ENCODE measurements around the gene SERPIND1.

SERPIND1 gene

GRCh38 chr22:20787746-20788626, 14.1 kb downstream of the SERPIND1 start (continued):
- TF ChIP-seq PRDM4 (tag by site-specific recombination; IDR thresholded peaks at IDR 0.05) (no peak), ZNF629 (tag by site-specific recombination; IDR thresholded peaks at IDR 0.05) (no peak), PRDM1 (tag by site-specific recombination; IDR thresholded peaks at IDR 0.05) (no peak), ZNF16 (tag by site-specific recombination; IDR thresholded peaks at IDR 0.05; ENCODE audit: low read depth) (no peak), ZNF398 (tag by site-specific recombination; IDR thresholded peaks at IDR 0.05) (no peak), ZNF529 (tag by site-specific recombination; IDR thresholded peaks at IDR 0.05; ENCODE audit: insufficient replicate concordance) (no peak), ZBTB1 (tag by site-specific recombination; IDR thresholded peaks at IDR 0.05) (no peak), ZNF132 (tag by site-specific recombination; IDR thresholded peaks at IDR 0.05; ENCODE audit: borderline replicate concordance) (no peak), TCF7L2 (IDR thresholded peaks at IDR 0.05; ENCODE audit: borderline replicate concordance, low read depth, low read length) (no peak)
- TF ChIP-seq, protein P1, sequence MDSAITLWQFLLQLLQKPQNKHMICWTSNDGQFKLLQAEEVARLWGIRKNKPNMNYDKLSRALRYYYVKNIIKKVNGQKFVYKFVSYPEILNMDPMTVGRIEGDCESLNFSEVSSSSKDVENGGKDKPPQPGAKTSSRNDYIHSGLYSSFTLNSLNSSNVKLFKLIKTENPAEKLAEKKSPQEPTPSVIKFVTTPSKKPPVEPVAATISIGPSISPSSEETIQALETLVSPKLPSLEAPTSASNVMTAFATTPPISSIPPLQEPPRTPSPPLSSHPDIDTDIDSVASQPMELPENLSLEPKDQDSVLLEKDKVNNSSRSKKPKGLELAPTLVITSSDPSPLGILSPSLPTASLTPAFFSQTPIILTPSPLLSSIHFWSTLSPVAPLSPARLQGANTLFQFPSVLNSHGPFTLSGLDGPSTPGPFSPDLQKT (IDR thresholded peaks at IDR 0.05; ENCODE audit: borderline replicate concordance, low read depth, low read length), result no peak

DNA sequence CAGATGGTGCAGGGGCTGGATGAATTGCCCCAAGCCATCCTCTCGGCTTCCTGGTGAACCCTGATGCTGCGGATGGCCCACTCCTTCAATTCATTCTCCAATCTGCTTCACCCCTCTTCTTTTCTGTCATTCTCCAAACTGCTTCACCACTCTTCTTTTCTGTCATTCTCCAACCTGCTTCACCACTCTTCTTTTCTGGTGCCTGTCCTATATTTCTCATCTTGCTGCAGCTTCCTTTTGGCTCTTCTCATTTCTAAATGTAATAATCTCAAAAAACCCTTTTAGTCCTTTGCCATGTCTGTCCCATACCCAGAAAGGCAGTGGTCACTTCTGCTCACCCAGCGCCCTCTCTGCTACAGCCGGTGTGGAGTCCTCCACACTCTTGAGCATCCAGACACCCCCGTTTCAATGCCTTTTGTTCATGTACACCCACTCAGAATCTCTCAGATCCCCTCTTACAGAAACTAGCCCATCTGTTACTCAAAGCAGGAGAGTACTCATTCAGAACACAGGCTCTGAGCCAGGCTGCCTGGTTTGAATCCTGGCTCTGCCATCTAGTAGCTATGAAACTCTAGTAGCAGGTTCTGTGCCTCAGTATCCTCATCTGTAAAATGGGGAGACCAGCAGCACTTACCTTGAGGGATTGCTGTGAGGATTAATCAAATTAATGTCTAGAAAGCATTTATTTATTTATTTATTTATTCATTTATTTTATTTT, 14.9 kb downstream of the SERPIND1 start:
- POLR2A ChIA-PET, result no interaction called here
- TF ChIP-seq ZSCAN23 (tag by site-specific recombination; IDR thresholded peaks at IDR 0.05) (no peak), KLF17 (tag by site-specific recombination; IDR thresholded peaks at IDR 0.05) (no peak), ZNF488 (tag by site-specific recombination; IDR thresholded peaks at IDR 0.05) (no peak), TCF7L2 (IDR thresholded peaks at IDR 0.05; ENCODE audit: borderline replicate concordance, low read depth, low read length) (no peak), MYNN (tag by site-specific recombination; IDR thresholded peaks at IDR 0.05; ENCODE audit: borderline replicate concordance) (no peak), ZFP41 (tag by site-specific recombination; IDR thresholded peaks at IDR 0.05; ENCODE audit: borderline replicate concordance) (no peak)
- TF ChIP-seq, protein P2, sequence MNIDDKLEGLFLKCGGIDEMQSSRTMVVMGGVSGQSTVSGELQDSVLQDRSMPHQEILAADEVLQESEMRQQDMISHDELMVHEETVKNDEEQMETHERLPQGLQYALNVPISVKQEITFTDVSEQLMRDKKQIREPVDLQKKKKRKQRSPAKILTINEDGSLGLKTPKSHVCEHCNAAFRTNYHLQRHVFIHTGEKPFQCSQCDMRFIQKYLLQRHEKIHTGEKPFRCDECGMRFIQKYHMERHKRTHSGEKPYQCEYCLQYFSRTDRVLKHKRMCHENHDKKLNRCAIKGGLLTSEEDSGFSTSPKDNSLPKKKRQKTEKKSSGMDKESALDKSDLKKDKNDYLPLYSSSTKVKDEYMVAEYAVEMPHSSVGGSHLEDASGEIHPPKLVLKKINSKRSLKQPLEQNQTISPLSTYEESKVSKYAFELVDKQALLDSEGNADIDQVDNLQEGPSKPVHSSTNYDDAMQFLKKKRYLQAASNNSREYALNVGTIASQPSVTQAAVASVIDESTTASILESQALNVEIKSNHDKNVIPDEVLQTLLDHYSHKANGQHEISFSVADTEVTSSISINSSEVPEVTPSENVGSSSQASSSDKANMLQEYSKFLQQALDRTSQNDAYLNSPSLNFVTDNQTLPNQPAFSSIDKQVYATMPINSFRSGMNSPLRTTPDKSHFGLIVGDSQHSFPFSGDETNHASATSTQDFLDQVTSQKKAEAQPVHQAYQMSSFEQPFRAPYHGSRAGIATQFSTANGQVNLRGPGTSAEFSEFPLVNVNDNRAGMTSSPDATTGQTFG (tag by site-specific recombination; IDR thresholded peaks at IDR 0.05; ENCODE audit: borderline replicate concordance), result no peak
- TF ChIP-seq, protein P3, sequence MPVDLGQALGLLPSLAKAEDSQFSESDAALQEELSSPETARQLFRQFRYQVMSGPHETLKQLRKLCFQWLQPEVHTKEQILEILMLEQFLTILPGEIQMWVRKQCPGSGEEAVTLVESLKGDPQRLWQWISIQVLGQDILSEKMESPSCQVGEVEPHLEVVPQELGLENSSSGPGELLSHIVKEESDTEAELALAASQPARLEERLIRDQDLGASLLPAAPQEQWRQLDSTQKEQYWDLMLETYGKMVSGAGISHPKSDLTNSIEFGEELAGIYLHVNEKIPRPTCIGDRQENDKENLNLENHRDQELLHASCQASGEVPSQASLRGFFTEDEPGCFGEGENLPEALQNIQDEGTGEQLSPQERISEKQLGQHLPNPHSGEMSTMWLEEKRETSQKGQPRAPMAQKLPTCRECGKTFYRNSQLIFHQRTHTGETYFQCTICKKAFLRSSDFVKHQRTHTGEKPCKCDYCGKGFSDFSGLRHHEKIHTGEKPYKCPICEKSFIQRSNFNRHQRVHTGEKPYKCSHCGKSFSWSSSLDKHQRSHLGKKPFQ (tag by site-specific recombination; IDR thresholded peaks at IDR 0.05), result no peak

More for the DNA sequence above, 14.9 kb downstream of the SERPIND1 start:
- Histone ChIP-seq H3K36me3 (ENCODE audit: control insufficient read depth in 2 of 2, insufficient read depth in 1 of 2, low read length in 2 of 2) (peaks cover 10 to 63% of the 10 kb centered on the region in 2 experiments; a peak in 2 of 3 replicates), H3K4me1 (ENCODE audit: control insufficient read depth, insufficient read depth, low read length) (no peaks in the 10 kb centered on the region), H3K4me3 (ENCODE audit: low read depth, low read length) (no peak overlapping the region), H3K27ac (ENCODE audit: extremely low read depth, low read depth, low read length) (no peak overlapping the region), H3K9me3 (ENCODE audit: control insufficient read depth, insufficient read depth, low read depth, low read length) (no peaks in the 10 kb centered on the region)
- CTCF ChIA-PET, result no interaction called here

Data from HEK293 (cell line).